Measurements from ENCODE around the gene CDKN2B-AS1. TPM values are rescaled to one million over a fixed set of nuclear protein-coding genes. Genes with fewer than 3 reads are reported as not detected.

The CDKN2B-AS1 gene
- total and polyA plus RNA-seq, 3 donors from 2014 or later, result 2.2 to 3.5 (median 3.0) TPM

GRCh38 chr9:22147813-22148527, 153.4 kb downstream of the CDKN2B-AS1 start:
- no peak for DNase-seq
- Histone ChIP-seq H3K4me3 (no peak overlapping the region), H3K27ac (no peak overlapping the region), H3K9me3 (no peaks in the 10 kb centered on the region), H3K36me3 (ENCODE audit: low read depth, missing control alignments) (no peaks in the 10 kb centered on the region), H3K27me3 (no peaks in the 10 kb centered on the region), H3K4me1 (no peaks in the 10 kb centered on the region)
- WGBS, 2 donors, result 82 to 87% methylated on average over 8 of the region's 8 CpGs
- TF ChIP-seq POLR2A (IDR thresholded peaks at IDR 0.05) (no peak), CTCF (IDR thresholded peaks at IDR 0.05) (no peak)
- intact Hi-C loops (cut with DNase I; ENCODE audit: low total_unique reads), result no loop called here

- H3K36me3 ChIP-seq (ENCODE audit: low read depth, missing control alignments), result no peaks in the 10 kb centered on the region
- H3K27me3 ChIP-seq, result no peaks in the 10 kb centered on the region
- H3K27ac ChIP-seq, result no peak overlapping the region
- no peaks in the 10 kb centered on the region for H3K4me1 ChIP-seq
- no peak for DNase-seq
- H3K4me3 ChIP-seq, result no peak overlapping the region
- H3K9me3 ChIP-seq, result no peaks in the 10 kb centered on the region
- no peak for TF ChIP-seq CTCF (IDR thresholded peaks at IDR 0.05)
- TF ChIP-seq POLR2A (IDR thresholded peaks at IDR 0.05), result no peak
- intact Hi-C loops (cut with DNase I; ENCODE audit: low total_unique reads), result no loop called here
These were observed 153.9 kb downstream of the CDKN2B-AS1 start for GRCh38 chr9:22148528-22148875.

GRCh38 chr9:22148876-22149637, 154.5 kb downstream of the CDKN2B-AS1 start:
- intact Hi-C loops (cut with DNase I; ENCODE audit: low total_unique reads), result no loop called here

GRCh38 chr9:22154064-22154463, 159.5 kb downstream of the CDKN2B-AS1 start:
- H3K27me3 ChIP-seq, result no peaks in the 10 kb centered on the region
- H3K36me3 ChIP-seq (ENCODE audit: low read depth, missing control alignments), result no peaks in the 10 kb centered on the region
- intact Hi-C loops (cut with DNase I; ENCODE audit: low total_unique reads), result no loop called here
- TF ChIP-seq CTCF (IDR thresholded peaks at IDR 0.05), result no peak
- TF ChIP-seq POLR2A (IDR thresholded peaks at IDR 0.05), result no peak
- no peak overlapping the region for H3K4me3 ChIP-seq
- WGBS, 2 donors, result 85 to 86% methylated on average over 4 of the region's 10 CpGs
- H3K4me1 ChIP-seq, result no peaks in the 10 kb centered on the region
- H3K9me3 ChIP-seq, result no peaks in the 10 kb centered on the region
- no peak for DNase-seq
- H3K27ac ChIP-seq, result no peak overlapping the region

More at GRCh38 chr9:22148876-22149637, 154.5 kb downstream of the CDKN2B-AS1 start:
- Histone ChIP-seq H3K27me3 (no peaks in the 10 kb centered on the region), H3K27ac (no peak overlapping the region), H3K9me3 (no peaks in the 10 kb centered on the region), H3K4me1 (no peaks in the 10 kb centered on the region), H3K4me3 (no peak overlapping the region), H3K36me3 (ENCODE audit: low read depth, missing control alignments) (no peaks in the 10 kb centered on the region)
- TF ChIP-seq CTCF (IDR thresholded peaks at IDR 0.05) (no peak), POLR2A (IDR thresholded peaks at IDR 0.05) (no peak)
- no peak for DNase-seq
